GM12878 (cell line): Measurements from ENCODE around the gene NKIRAS1. TPM values are rescaled to one million over a fixed set of nuclear protein-coding genes. Genes with fewer than 3 reads are reported as not detected.

ENCODE experiments used
- ATAC-seq: fragments of 200-7000 bp; cut with Tn5 transposase; 3 replicates; pipeline ENCODE4 v1.9.1; 2020; ENCODE audit warnings: mild to moderate bottlenecking, moderate library complexity
- BruUV-seq: library from RNA; stranded (reverse); fragments of 400-500 nt; replicated peaks from 2 replicates; lab custom pipeline; 2021; lab: Mats Ljungman, UMichigan
- CTCF ChIA-PET: fragments of 300-600 bp; sonication (Branson Sonifier 250); formaldehyde crosslinking; extraction: SDS; loops from one replicate; lab custom pipeline; 2021; ENCODE audit warnings: inconsistent platforms; lab: Yijun Ruan, JAX
- POLR2A ChIA-PET: fragments of 350-600 bp; formaldehyde crosslinking; extraction: SDS; loops from one replicate; lab custom pipeline; 2021; ENCODE audit warnings: inconsistent platforms; lab: Charles Lee
- RAD21 ChIA-PET: fragments of 300-600 bp; sonication (Branson Sonifier 250); formaldehyde crosslinking; loops from one replicate; lab custom pipeline; 2023; ENCODE audit warnings: antibody characterized with exemption; ENCODE audit not compliant: unreplicated experiment; lab: Charles Lee
- SMC1A ChIA-PET: fragments of 300-600 bp; sonication (Branson Sonifier 250); formaldehyde crosslinking; loops from one replicate; lab custom pipeline; 2023; ENCODE audit not compliant: unreplicated experiment, uncharacterized antibody; lab: Charles Lee
- DNase-seq: peaks from one replicate; pipeline ENCODE4 v3.0.0-alpha.2; 2011; ENCODE audit warnings: low read depth, low spot score
- FAIRE-seq: peaks from 3 replicates; lab custom pipeline; 2011; peaks lifted over from hg19 to GRCh38; lab: Jason Lieb, UNC
- H2AFZ ChIP-seq: 2 replicates; pipeline ENCODE4 v1.6.0; 2011; ENCODE audit warnings: low read depth, low read length, control low read depth; ENCODE audit not compliant: control insufficient read depth
- H3K27ac ChIP-seq: 2 replicates; pipeline ENCODE4 v1.5.1; 2011; ENCODE audit warnings: control low read depth; ENCODE audit not compliant: control insufficient read depth, insufficient read depth
- H3K27me3 ChIP-seq, 2 experiments: replicated peaks in 1 of 2; 2 replicates each; pipeline versions ENCODE4 v1.6.0 to v1.6.1; 2011; ENCODE audit warnings: low read length in 1 of 2; ENCODE audit not compliant: control insufficient read depth in 2 of 2, insufficient read depth in 2 of 2
- H3K36me3 ChIP-seq, 2 experiments: 2 replicates each; pipeline ENCODE4 v1.5.1; 2011; ENCODE audit warnings: low read length in 1 of 2; ENCODE audit not compliant: control insufficient read depth in 2 of 2, insufficient read depth in 2 of 2
- H3K4me1 ChIP-seq: 2 replicates; pipeline ENCODE4 v1.6.1; 2011; ENCODE audit warnings: mild to moderate bottlenecking, low read length, moderate library complexity, mixed read lengths; ENCODE audit not compliant: control insufficient read depth, insufficient read depth
- H3K4me2 ChIP-seq: 2 replicates; pipeline ENCODE4 v1.6.0; 2011; ENCODE audit warnings: control low read depth; ENCODE audit not compliant: control insufficient read depth, insufficient read depth
- H3K4me3 ChIP-seq: fragments of 200-600 bp; sonication (generic); 2 replicates; pipeline ENCODE4 v1.5.1; 2016
- H3K79me2 ChIP-seq: 2 replicates; pipeline ENCODE4 v1.6.0; 2011; ENCODE audit warnings: low read length; ENCODE audit not compliant: control insufficient read depth, insufficient read depth
- H3K9ac ChIP-seq: 2 replicates; pipeline ENCODE4 v1.8.0; 2011; ENCODE audit warnings: low read length, control low read depth, mixed read lengths; ENCODE audit not compliant: control insufficient read depth, insufficient read depth
- H3K9me3 ChIP-seq: replicated peaks from 3 replicates; pipeline ENCODE4 v1.5.1; 2011; ENCODE audit warnings: mild to moderate bottlenecking, low read length; ENCODE audit not compliant: control insufficient read depth, insufficient read depth
- H4K20me1 ChIP-seq: 2 replicates; pipeline ENCODE4 v1.6.0; 2011; ENCODE audit not compliant: control insufficient read depth, insufficient read depth
- BCL11A ChIP-seq: IDR thresholded peaks from 2 replicates; pipeline ENCODE4 v1.6.1; 2011; ENCODE audit warnings: low read depth, low read length
- CHD1 ChIP-seq: IDR thresholded peaks from 2 replicates; pipeline ENCODE4 v1.6.1; 2012; ENCODE audit warnings: low read depth, low read length, improper control_type of control experiment
- EZH2 ChIP-seq: IDR thresholded peaks from 2 replicates; pipeline ENCODE4 v1.6.1; 2012; ENCODE audit warnings: low read depth, mild to moderate bottlenecking, control low read depth, inconsistent platforms, low read length, borderline replicate concordance; ENCODE audit not compliant: control insufficient read depth
- IKZF1 ChIP-seq: fragments of 450-650 bp; conservative IDR thresholded peaks from 2 replicates; pipeline ENCODE4 v1.6.1; 2017; ENCODE audit warnings: antibody characterized with exemption, mild to moderate bottlenecking
- MYB ChIP-seq: fragments of 150-350 bp; IDR thresholded peaks from 2 replicates; pipeline ENCODE4 v1.6.1; 2014; ENCODE audit warnings: mild to moderate bottlenecking, low read depth, low read length, borderline replicate concordance
- NFYB ChIP-seq: IDR thresholded peaks from 2 replicates; pipeline ENCODE4 v1.6.1; 2011; ENCODE audit warnings: low read depth, mild to moderate bottlenecking, low read length, improper control_type of control experiment, moderate library complexity; ENCODE audit not compliant: insufficient read depth
- NR2F1 ChIP-seq: fragments of 450-650 bp; conservative IDR thresholded peaks from 2 replicates; pipeline ENCODE4 v1.6.1; 2017; ENCODE audit warnings: mild to moderate bottlenecking
- NRF1 ChIP-seq: conservative IDR thresholded peaks from 2 replicates; pipeline ENCODE4 v1.6.1; 2011; ENCODE audit warnings: mild to moderate bottlenecking, low read depth, low read length, improper control_type of control experiment
- POLR2A ChIP-seq: IDR thresholded peaks from 2 replicates; pipeline ENCODE4 v1.6.1; 2011; ENCODE audit warnings: low read depth, mild to moderate bottlenecking, low read length
- RAD21 ChIP-seq: IDR thresholded peaks from 2 replicates; pipeline ENCODE4 v1.6.1; 2011; ENCODE audit warnings: mild to moderate bottlenecking, low read depth, low read length, moderate library complexity; ENCODE audit not compliant: insufficient read depth
- STAT3 ChIP-seq: IDR thresholded peaks from 2 replicates; pipeline ENCODE4 v1.6.1; 2011; ENCODE audit warnings: low read depth, low read length, improper control_type of control experiment
- TAF1 ChIP-seq: IDR thresholded peaks from 2 replicates; pipeline ENCODE4 v1.6.1; 2011; ENCODE audit warnings: mild to moderate bottlenecking, low read depth, low read length, borderline replicate concordance
- WGBS: methylation state at CpG from one replicate; pipeline ENCODE4 v1.1.6; 2016; ENCODE audit warnings: low lambda C conversion rate; ENCODE audit not compliant: insufficient replicate concordance, insufficient coverage; ENCODE audit errors: missing lambda C conversion rate; 5-methylcytosine and 5-hydroxymethylcytosine counted together
- in situ Hi-C: fragments of 300-500 bp; cut with MboI; formaldehyde crosslinking; loops from 9 replicates; pipeline ENCODE4 v1.14.3; 2018; ENCODE audit warnings: mixed read lengths
- intact Hi-C: fragments of 100-400 bp; cut with micrococcal nuclease; formaldehyde crosslinking; loops from one replicate; pipeline ENCODE4 v1.14.2; 2022; ENCODE audit not compliant: unreplicated experiment
- polyA plus RNA-seq, 11 experiments: library from polyadenylated mRNA; depleted of rRNA in 4 of 11; unstranded in 6 of 11; stranded (reverse) in 5 of 11; fragments of >200 nt; fragmentation: Nextera tagmentation in 4 of 11; fragmentation: Illumina TruSeq in 1 of 11; extraction: Ambion mirVana in 4 of 11; extraction: Trizol in 1 of 11; gene quantifications; 1 replicate in 1 of 11; 2 replicates in 10 of 11; pipeline versions ENCODE4 v1.2.1 to v1.2.3, GENCODE V29; 2011 to 2016; ENCODE audit warnings: inconsistent platforms in 2 of 11, missing spikeins in 2 of 11, low read depth in 1 of 11
- total RNA-seq, 4 experiments: library from RNA; depleted of rRNA in 3 of 4; stranded (reverse); fragments of >200 nt in 3 of 4; fragmentation: Illumina TruSeq in 1 of 4; extraction: Trizol in 1 of 4; gene quantifications; 2 replicates each; pipeline versions ENCODE4 v1.2.1 to v1.2.3, GENCODE V29; 2013 to 2021
- TF ChIP-seq, protein P1 (sequence below): IDR thresholded peaks from 2 replicates; pipeline ENCODE4 v1.6.1; 2011; ENCODE audit warnings: borderline replicate concordance, low read depth, mild to moderate bottlenecking, moderate library complexity, low read length; ENCODE audit not compliant: insufficient read depth, poor library complexity, severe bottlenecking
- TF ChIP-seq, protein P2 (sequence below): IDR thresholded peaks from 2 replicates; pipeline ENCODE4 v1.6.1; 2011; ENCODE audit warnings: low read depth, mild to moderate bottlenecking, low read length, moderate library complexity, borderline replicate concordance; ENCODE audit errors: extremely low read depth
- TF ChIP-seq, protein P3 (sequence below), 3 experiments: IDR thresholded peaks in 2 of 3; conservative IDR thresholded peaks in 1 of 3; 2 replicates each; pipeline ENCODE4 v1.5.1; 2011; ENCODE audit warnings: low read depth in 3 of 3, low read length in 3 of 3, mild to moderate bottlenecking in 3 of 3, control low read depth in 2 of 3, moderate library complexity in 2 of 3, inconsistent platforms in 1 of 3, mixed read lengths in 1 of 3; ENCODE audit not compliant: control insufficient read depth in 2 of 3, insufficient read depth in 1 of 3; ENCODE audit errors: extremely low read depth in 1 of 3
- TF ChIP-seq, protein P4 (sequence below): fragments of 450-650 bp; IDR thresholded peaks from 2 replicates; pipeline ENCODE4 v1.6.1; 2018; ENCODE audit warnings: borderline replicate concordance, mild to moderate bottlenecking; ENCODE audit not compliant: partially characterized antibody
- TF ChIP-seq, protein P5 (sequence below): fragments of 450-650 bp; IDR thresholded peaks from 2 replicates; pipeline ENCODE4 v1.6.1; 2016; ENCODE audit warnings: mild to moderate bottlenecking

NKIRAS1 gene
- total and polyA plus RNA-seq, 10 of the 15 experiments (the other 5 are each of a cell fraction or from before 2014, with no cell fraction given) = 7.1 to 17.9 (median 10.9) TPM

DNA sequence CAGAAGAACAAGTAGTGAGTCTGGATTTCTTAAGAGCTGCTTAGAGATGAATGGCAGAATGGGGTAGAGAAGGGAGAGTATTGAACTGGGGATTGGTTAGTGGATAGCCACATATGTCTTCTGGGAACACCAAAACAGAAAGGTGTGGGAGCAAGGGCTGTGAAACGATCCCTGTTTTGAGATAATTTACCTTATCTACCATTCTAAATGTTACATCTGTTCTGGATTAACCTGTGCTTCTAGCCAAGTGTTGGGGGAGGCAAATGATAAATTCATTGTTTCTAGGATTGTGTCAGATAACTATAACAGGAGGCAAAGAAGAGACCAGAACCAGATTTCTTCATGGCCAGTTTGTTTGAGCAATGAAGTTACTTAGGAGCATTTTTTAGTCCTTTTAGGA is 36.7 kb upstream of the NKIRAS1 start:
- POLR2A ChIA-PET = interaction anchor here (0.6 to 0.7 kb wide), 2 partner anchors 60 to 365 kb away, joined by 3 to 5 read pairs; no protein-coding TSS in a partner anchor
- Histone ChIP-seq H3K4me3 (no peak overlapping the region), H3K9ac (no peak overlapping the region), H3K36me3 (no peaks in the 10 kb centered on the region), H3K9me3 (no peaks in the 10 kb centered on the region), H2AFZ (no peak overlapping the region), H3K27ac (no peak overlapping the region), H3K4me2 (no peak overlapping the region), H3K27me3 (no peaks in the 10 kb centered on the region), H3K4me1 (peaks cover 17% of the 10 kb centered on the region), H3K79me2 (peaks cover 15% of the 10 kb centered on the region), H4K20me1 (no peaks in the 10 kb centered on the region)
- SMC1A ChIA-PET = interaction anchor here (0.9 to 1.6 kb wide), 3 partner anchors 39 to 119 kb away, joined by 3 to 4 read pairs (median 3); no protein-coding TSS in a partner anchor
- in situ Hi-C loops (no loop called here), intact Hi-C loops (loop anchor here (5.0 kb wide), 1 partner anchor 146 kb away; the partner anchor contains the start of gene UBE2E1)
- RAD21 ChIA-PET = no interaction called here
- no TSS peak for BruUV-seq
- WGBS = 100% methylated on average over 1 of the region's 1 CpG
- ATAC-seq (no peak), FAIRE-seq (no peak), DNase-seq (no peak)
- CTCF ChIA-PET = interaction anchor here (0.6 to 1.5 kb wide), 6 partner anchors 9 to 124 kb away, joined by 3 to 4 read pairs (median 3); no protein-coding TSS in a partner anchor
- TF ChIP-seq, protein P1, sequence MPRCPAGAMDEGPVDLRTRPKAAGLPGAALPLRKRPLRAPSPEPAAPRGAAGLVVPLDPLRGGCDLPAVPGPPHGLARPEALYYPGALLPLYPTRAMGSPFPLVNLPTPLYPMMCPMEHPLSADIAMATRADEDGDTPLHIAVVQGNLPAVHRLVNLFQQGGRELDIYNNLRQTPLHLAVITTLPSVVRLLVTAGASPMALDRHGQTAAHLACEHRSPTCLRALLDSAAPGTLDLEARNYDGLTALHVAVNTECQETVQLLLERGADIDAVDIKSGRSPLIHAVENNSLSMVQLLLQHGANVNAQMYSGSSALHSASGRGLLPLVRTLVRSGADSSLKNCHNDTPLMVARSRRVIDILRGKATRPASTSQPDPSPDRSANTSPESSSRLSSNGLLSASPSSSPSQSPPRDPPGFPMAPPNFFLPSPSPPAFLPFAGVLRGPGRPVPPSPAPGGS = no peak
- TF ChIP-seq POLR2A (no peak), EZH2 (no peak), BCL11A (no peak), RAD21 (no peak), NRF1 (no peak), MYB (no peak), STAT3 (no peak), NR2F1 (no peak), IKZF1 (no peak), CHD1 (no peak), TAF1 (no peak), NFYB (no peak)
- TF ChIP-seq, protein P2, sequence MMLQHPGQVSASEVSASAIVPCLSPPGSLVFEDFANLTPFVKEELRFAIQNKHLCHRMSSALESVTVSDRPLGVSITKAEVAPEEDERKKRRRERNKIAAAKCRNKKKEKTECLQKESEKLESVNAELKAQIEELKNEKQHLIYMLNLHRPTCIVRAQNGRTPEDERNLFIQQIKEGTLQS = no peak
- TF ChIP-seq, protein P3, sequence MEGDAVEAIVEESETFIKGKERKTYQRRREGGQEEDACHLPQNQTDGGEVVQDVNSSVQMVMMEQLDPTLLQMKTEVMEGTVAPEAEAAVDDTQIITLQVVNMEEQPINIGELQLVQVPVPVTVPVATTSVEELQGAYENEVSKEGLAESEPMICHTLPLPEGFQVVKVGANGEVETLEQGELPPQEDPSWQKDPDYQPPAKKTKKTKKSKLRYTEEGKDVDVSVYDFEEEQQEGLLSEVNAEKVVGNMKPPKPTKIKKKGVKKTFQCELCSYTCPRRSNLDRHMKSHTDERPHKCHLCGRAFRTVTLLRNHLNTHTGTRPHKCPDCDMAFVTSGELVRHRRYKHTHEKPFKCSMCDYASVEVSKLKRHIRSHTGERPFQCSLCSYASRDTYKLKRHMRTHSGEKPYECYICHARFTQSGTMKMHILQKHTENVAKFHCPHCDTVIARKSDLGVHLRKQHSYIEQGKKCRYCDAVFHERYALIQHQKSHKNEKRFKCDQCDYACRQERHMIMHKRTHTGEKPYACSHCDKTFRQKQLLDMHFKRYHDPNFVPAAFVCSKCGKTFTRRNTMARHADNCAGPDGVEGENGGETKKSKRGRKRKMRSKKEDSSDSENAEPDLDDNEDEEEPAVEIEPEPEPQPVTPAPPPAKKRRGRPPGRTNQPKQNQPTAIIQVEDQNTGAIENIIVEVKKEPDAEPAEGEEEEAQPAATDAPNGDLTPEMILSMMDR (IDR thresholded peaks at IDR 0.05 in 2 of 3, conservative IDR thresholded peaks at IDR 0.05 in 1 of 3; ENCODE audit: control insufficient read depth in 2 of 3, extremely low read depth in 1 of 3, insufficient read depth in 1 of 3, low read depth in 3 of 3, low read length in 3 of 3) = no peak
- TF ChIP-seq, protein P4, sequence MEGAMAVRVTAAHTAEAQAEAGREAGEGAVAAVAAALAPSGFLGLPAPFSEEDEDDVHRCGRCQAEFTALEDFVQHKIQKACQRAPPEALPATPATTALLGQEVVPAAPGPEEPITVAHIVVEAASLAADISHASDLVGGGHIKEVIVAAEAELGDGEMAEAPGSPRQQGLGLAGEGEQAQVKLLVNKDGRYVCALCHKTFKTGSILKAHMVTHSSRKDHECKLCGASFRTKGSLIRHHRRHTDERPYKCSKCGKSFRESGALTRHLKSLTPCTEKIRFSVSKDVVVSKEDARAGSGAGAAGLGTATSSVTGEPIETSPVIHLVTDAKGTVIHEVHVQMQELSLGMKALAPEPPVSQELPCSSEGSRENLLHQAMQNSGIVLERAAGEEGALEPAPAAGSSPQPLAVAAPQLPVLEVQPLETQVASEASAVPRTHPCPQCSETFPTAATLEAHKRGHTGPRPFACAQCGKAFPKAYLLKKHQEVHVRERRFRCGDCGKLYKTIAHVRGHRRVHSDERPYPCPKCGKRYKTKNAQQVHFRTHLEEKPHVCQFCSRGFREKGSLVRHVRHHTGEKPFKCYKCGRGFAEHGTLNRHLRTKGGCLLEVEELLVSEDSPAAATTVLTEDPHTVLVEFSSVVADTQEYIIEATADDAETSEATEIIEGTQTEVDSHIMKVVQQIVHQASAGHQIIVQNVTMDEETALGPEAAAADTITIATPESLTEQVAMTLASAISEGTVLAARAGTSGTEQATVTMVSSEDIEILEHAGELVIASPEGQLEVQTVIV = no peak
- TF ChIP-seq, protein P5, sequence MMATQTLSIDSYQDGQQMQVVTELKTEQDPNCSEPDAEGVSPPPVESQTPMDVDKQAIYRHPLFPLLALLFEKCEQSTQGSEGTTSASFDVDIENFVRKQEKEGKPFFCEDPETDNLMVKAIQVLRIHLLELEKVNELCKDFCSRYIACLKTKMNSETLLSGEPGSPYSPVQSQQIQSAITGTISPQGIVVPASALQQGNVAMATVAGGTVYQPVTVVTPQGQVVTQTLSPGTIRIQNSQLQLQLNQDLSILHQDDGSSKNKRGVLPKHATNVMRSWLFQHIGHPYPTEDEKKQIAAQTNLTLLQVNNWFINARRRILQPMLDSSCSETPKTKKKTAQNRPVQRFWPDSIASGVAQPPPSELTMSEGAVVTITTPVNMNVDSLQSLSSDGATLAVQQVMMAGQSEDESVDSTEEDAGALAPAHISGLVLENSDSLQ = no peak
